Measurements from ENCODE around the gene BAD.

DNA sequence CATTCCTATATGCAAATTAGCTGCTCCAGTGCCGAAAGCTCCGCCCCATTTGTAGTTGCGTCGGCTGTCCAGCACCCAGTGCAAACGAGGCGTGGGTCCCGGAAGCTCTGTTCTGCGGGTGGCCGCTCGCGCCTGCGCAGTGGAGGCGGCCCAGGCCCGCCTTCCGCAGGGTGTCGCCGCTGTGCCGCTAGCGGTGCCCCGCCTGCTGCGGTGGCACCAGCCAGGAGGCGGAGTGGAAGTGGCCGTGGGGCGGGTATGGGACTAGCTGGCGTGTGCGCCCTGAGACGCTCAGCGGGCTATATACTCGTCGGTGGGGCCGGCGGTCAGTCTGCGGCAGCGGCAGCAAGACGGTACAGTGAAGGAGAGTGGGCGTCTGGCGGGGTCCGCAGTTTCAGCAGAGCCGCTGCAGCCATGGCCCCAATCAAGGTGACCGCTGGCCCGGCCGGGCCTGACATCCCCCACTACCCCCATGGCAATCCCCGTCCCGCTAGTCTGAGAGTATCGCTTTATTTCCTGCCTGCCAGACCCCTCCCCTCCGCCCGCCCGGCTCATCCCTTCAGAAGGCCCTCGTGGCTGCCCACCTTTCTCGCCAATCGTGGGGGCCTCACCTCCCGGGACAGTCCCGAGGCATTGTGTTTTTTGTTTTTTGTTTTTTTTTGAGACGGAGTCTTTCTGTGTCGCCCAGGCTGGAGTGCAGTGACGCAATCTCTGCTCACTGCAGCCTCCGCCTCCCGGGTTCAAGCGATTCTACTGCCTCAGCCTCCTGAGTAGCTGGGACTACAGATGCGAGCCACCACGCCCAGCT lies 33.7 kb upstream of the BAD start, which contains the start of gene PRDX5:
- TF ChIP-seq, protein P1, sequence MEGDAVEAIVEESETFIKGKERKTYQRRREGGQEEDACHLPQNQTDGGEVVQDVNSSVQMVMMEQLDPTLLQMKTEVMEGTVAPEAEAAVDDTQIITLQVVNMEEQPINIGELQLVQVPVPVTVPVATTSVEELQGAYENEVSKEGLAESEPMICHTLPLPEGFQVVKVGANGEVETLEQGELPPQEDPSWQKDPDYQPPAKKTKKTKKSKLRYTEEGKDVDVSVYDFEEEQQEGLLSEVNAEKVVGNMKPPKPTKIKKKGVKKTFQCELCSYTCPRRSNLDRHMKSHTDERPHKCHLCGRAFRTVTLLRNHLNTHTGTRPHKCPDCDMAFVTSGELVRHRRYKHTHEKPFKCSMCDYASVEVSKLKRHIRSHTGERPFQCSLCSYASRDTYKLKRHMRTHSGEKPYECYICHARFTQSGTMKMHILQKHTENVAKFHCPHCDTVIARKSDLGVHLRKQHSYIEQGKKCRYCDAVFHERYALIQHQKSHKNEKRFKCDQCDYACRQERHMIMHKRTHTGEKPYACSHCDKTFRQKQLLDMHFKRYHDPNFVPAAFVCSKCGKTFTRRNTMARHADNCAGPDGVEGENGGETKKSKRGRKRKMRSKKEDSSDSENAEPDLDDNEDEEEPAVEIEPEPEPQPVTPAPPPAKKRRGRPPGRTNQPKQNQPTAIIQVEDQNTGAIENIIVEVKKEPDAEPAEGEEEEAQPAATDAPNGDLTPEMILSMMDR (IDR thresholded peaks at IDR 0.05), result no peak
- peak in 1 of 2 donors; percentile 85 for TF ChIP-seq POLR2A (IDR thresholded peaks at IDR 0.05)
- TF ChIP-seq POLR2AphosphoS5 (IDR thresholded peaks at IDR 0.05; ENCODE audit: insufficient read depth in 1 of 2, low read depth in 1 of 2), result peak in 1 of 2 donors; percentile 90
